Measurements from ENCODE around the gene STK24.
A peak's percentile ranks its signal among the peaks of the same experiment; 100 is the strongest.

STK24 gene

GRCh38 chr13:98509271-98510155 is 67.4 kb downstream of the STK24 start:
- no peak for DNase-seq

GRCh38 chr13:98508685-98509084 is 68.2 kb downstream of the STK24 start:
- DNase-seq, result no peak

- no peak for DNase-seq
Measured at GRCh38 chr13:98508280-98508679, 68.6 kb downstream of the STK24 start.

GRCh38 chr13:98507282-98507797 is 69.6 kb downstream of the STK24 start:
- peak; percentile 58 to 76 for DNase-seq

- no peak for DNase-seq
Measured at GRCh38 chr13:98506728-98507230, 70.1 kb downstream of the STK24 start.

- no peak for DNase-seq
Measured at GRCh38 chr13:98506322-98506721, 70.6 kb downstream of the STK24 start.

GRCh38 chr13:98505217-98505616 is 71.7 kb downstream of the STK24 start:
- no peak for DNase-seq

- DNase-seq, result no peak
Measured at GRCh38 chr13:98504371-98504963, 72.4 kb downstream of the STK24 start.

- DNase-seq, result no peak
Measured at GRCh38 chr13:98504029-98504351, 72.9 kb downstream of the STK24 start.

GRCh38 chr13:98503175-98504028 is 73.5 kb downstream of the STK24 start:
- DNase-seq, result no peak

GRCh38 chr13:98500963-98501421 is 75.9 kb downstream of the STK24 start:
- DNase-seq, result no peak

GRCh38 chr13:98496966-98497365 is 79.9 kb downstream of the STK24 start:
- DNase-seq, result no peak

- DNase-seq, result no peak
Measured at GRCh38 chr13:98496479-98496791, 80.5 kb downstream of the STK24 start.

- DNase-seq, result no peak
Measured at GRCh38 chr13:98495627-98496478, 81.1 kb downstream of the STK24 start.

GRCh38 chr13:98494769-98495168 is 82.1 kb downstream of the STK24 start:
- DNase-seq, result no peak

GRCh38 chr13:98493042-98493712 is 83.7 kb downstream of the STK24 start:
- no peak for DNase-seq

GRCh38 chr13:98492335-98493041 is 84.4 kb downstream of the STK24 start:
- DNase-seq, result no peak

GRCh38 chr13:98490866-98491265 is 86.0 kb downstream of the STK24 start:
- no peak for DNase-seq

- DNase-seq, result no peak
Measured at GRCh38 chr13:98490195-98490836, 86.6 kb downstream of the STK24 start.

GRCh38 chr13:98489446-98490194 is 87.3 kb downstream of the STK24 start:
- no peak for DNase-seq
